Measurements from ENCODE around the gene SMPD2.
"Not testable (repeated sequence)": the region's sequence is repeated elsewhere in the genome, so short reads cannot be mapped to it uniquely, and the experiment has no call there.

Gene SMPD2

GRCh38 chr6:109447878-109448555 is 7.5 kb downstream of the SMPD2 start:
- DNase-seq: no peak

DNA sequence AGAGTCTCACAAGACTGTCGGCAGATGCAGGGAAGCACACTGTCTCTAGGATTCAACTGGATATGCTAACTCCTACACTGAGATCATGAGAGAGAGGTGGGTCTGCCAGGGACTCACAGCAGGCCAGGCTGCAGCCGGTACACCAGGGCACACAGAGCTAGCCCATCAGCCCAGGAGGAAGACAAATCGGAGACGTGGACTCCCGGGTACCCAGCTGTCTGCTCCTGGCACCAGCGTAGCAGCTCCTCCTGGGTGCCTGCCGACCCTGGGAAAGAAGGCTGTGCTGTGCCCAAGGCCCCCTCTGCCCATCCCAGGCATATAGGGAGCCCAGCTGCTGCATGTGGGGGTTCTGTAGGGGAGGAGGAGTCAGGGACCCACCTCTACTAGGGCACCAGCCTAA is 8.1 kb downstream of the SMPD2 start:
- no peak for DNase-seq

- DNase-seq: no peak
These were observed 8.7 kb downstream of the SMPD2 start for GRCh38 chr6:109449064-109449794.

GRCh38 chr6:109449795-109450673 is 9.5 kb downstream of the SMPD2 start:
- no peak for DNase-seq

- no peak for DNase-seq
These were observed 10.3 kb downstream of the SMPD2 start for GRCh38 chr6:109450801-109451200.

GRCh38 chr6:109451376-109451775 is 10.9 kb downstream of the SMPD2 start:
- no peak for DNase-seq

- DNase-seq: no peak
These were observed 11.7 kb downstream of the SMPD2 start for GRCh38 chr6:109452181-109452580.

DNA sequence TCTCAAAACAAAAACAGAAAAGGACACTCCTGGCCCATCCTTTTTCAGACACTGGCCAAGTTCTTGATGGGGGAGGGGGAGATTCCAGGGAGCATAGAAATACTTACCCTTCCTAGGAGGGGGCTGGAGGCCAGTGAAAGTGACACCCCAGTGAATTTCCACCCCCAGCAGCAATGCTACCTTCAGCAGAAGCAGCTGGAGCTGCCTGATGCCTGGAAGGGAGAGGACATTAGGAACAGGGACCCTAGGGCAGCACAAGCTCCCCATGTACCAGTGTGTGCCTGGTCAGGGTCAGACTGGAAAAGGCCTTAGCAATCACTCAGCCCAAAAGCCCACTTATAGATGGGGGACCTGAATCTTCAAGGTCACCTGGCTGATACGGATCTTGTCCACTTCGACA is 12.6 kb downstream of the SMPD2 start:
- no peak for DNase-seq

- DNase-seq: peak; percentile 58
These were observed 13.3 kb downstream of the SMPD2 start for GRCh38 chr6:109453594-109454495.

GRCh38 chr6:109454496-109455436 is 14.2 kb downstream of the SMPD2 start:
- no peak for DNase-seq

DNA sequence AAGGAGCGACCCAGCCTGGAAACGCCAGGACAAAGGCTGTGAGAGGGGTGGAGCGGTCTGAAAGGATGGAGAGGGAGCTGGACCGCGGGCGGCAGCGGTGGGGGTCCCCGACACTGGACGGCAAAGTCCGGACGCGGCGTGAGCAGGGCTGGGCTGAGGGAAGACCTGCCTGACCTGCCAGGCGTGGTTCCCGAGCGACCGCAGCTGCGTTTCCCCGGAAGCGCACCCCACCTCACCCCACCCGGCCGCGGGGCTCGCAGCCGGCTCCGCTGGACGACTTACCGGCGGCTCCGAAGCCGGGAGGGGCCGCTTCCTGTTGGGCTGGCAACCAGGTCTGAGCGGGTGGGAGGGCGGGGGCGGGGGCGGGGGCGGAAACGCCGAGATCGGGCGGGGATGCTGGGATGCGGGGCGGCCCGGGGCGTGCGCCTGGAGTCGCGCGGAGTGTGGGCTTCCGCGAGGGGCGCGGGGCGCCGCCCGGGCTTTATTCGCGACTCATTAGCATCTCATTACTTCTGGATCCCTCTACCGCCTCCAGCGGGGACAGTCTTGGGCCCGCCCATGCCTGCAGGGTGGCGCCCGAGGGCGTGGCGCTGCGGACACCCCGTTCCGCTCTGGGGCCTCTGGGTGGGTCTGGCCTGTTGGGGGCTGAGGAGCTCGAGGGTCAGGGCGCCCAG is 15.1 kb downstream of the SMPD2 start, which contains the start of gene MICAL1:
MICAL1 (minus strand) TSS at position 336 of the 674 bp plus-strand sequence. CDS start 1,576 bp downstream, outside the sequence.
- peak; percentile 52 for DNase-seq

GRCh38 chr6:109456111-109456583 is 15.6 kb downstream of the SMPD2 start:
- no peak for DNase-seq

DNA sequence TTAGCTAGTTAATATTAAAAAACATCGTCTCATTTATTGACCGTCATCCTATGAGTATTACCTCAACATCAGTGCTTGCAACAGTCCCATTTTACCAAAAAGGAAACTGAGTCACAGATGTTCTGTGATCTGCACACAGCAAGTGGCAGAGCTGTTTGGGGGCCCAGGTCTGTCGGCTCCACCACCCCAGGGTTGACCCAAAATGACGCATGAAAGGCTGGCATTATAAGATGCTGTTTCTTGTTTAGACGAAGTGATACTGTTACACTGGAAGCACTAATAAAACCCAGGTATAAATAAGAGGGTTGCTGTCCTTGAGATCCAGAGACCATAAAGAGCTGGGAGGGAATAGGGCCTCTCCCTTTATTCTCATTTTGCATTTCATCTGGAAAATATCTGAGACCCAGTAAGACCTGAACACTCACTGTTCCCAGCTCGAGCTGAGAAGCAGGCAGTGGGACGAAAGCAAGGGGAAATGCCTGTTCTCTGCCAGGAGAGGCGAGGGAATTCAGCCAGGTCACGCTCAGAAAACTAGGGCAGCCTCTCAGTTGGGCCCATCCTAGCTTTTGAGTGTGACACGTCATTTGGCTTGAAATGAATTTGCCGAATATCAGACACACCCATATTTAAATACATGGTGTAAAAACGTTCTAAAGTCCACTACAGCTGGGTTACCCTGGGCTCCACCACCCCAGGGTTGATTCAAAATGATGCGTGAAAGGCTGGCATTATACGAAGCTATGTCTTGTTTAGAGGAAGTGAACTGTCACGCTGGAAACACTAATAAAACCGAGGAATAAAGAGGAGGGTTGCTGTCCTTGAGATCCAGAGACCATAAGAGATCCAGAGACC is 16.4 kb downstream of the SMPD2 start:
- no peak for DNase-seq

DNA sequence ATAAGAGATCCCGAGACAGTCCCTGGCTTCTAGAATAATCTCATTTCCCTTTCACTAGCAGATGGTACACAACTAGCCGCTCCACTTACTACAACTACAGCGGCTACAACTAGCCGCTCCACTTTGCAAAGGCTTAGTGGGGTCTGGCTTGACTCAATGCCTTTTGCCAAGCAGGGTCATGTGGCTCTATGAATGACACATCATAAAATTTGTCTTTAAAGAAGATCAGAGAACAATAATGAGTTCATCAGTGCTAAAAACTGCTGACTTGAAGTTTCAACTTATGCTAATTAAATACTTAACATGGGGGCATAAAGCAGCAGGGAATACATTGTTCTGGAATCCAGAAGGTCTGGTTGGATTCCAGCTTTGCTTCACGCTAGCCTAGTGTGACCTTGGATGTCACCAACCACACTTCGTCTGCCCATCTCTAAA is 17.1 kb downstream of the SMPD2 start:
- no peak for DNase-seq

- no peak for DNase-seq
These were observed 18.4 kb downstream of the SMPD2 start for GRCh38 chr6:109458774-109459531.

- DNase-seq: no peak
These were observed 19.8 kb downstream of the SMPD2 start for GRCh38 chr6:109460161-109460829.

GRCh38 chr6:109461205-109461604 is 20.7 kb downstream of the SMPD2 start:
- not testable (repeated sequence) for DNase-seq

Data from fibroblast of upper back skin (primary cell).